ENCODE data around the gene TM9SF2.
"Not testable (repeated sequence)": the region's sequence is repeated elsewhere in the genome, so short reads cannot be mapped to it uniquely, and the experiment has no call there.

The TM9SF2 gene

GRCh38 chr13:99501184-99501847 is at the start of gene TM9SF2:
TM9SF2 (plus strand) TSS chr13:99501472; CDS start chr13:99501607, 135 bp downstream.
- peak within 1 kb of the TSS; percentile 94 for H3K4me3 ChIP-seq (ENCODE audit: low read length)
- no peaks in the 10 kb centered on the region for H3K27me3 ChIP-seq (ENCODE audit: control insufficient read depth, insufficient read depth, low read length)
- H3K27ac ChIP-seq (ENCODE audit: low read length), result peak within 1 kb of the TSS; percentile 61
- H3K9me3 ChIP-seq (ENCODE audit: control insufficient read depth, low read depth, low read length), result no peaks in the 10 kb centered on the region
- H3K4me1 ChIP-seq (ENCODE audit: control insufficient read depth, low read depth, low read length), result peaks cover 17% of the 10 kb centered on the region
- H3K36me3 ChIP-seq (ENCODE audit: control insufficient read depth, low read depth, low read length), result no peaks in the 10 kb centered on the region
- peak within 1 kb of the TSS; percentile 79 for H3K9ac ChIP-seq (ENCODE audit: low read length)

- Histone ChIP-seq H3K27me3 (ENCODE audit: control insufficient read depth, insufficient read depth, low read length) (no peaks in the 10 kb centered on the region), H3K4me3 (ENCODE audit: low read length) (no peak overlapping the region), H3K36me3 (ENCODE audit: control insufficient read depth, low read depth, low read length) (no peaks in the 10 kb centered on the region), H3K4me1 (ENCODE audit: control insufficient read depth, low read depth, low read length) (no peaks in the 10 kb centered on the region), H3K9ac (ENCODE audit: low read length) (no peak overlapping the region), H3K9me3 (ENCODE audit: control insufficient read depth, low read depth, low read length) (no peaks in the 10 kb centered on the region), H3K27ac (ENCODE audit: low read length) (no peak overlapping the region)
Observed at GRCh38 chr13:99454518-99455183, 46.6 kb upstream of the TM9SF2 start.

- Histone ChIP-seq H3K4me3 (ENCODE audit: low read length) (no peak overlapping the region), H3K27me3 (ENCODE audit: control insufficient read depth, insufficient read depth, low read length) (no peaks in the 10 kb centered on the region), H3K36me3 (ENCODE audit: control insufficient read depth, low read depth, low read length) (no peaks in the 10 kb centered on the region), H3K27ac (ENCODE audit: low read length) (no peak overlapping the region), H3K4me1 (ENCODE audit: control insufficient read depth, low read depth, low read length) (no peaks in the 10 kb centered on the region), H3K9me3 (ENCODE audit: control insufficient read depth, low read depth, low read length) (no peaks in the 10 kb centered on the region), H3K9ac (ENCODE audit: low read length) (no peak overlapping the region)
Observed at GRCh38 chr13:99459099-99459850, 42.0 kb upstream of the TM9SF2 start.

- not testable (repeated sequence) for H3K4me3 ChIP-seq (ENCODE audit: low read length); H3K9ac ChIP-seq (ENCODE audit: low read length); H3K9me3 ChIP-seq (ENCODE audit: control insufficient read depth, low read depth, low read length); H3K36me3 ChIP-seq (ENCODE audit: control insufficient read depth, low read depth, low read length); H3K27ac ChIP-seq (ENCODE audit: low read length); H3K4me1 ChIP-seq (ENCODE audit: control insufficient read depth, low read depth, low read length); H3K27me3 ChIP-seq (ENCODE audit: control insufficient read depth, insufficient read depth, low read length)
Observed at GRCh38 chr13:99460802-99461201, 40.5 kb upstream of the TM9SF2 start.

DNA sequence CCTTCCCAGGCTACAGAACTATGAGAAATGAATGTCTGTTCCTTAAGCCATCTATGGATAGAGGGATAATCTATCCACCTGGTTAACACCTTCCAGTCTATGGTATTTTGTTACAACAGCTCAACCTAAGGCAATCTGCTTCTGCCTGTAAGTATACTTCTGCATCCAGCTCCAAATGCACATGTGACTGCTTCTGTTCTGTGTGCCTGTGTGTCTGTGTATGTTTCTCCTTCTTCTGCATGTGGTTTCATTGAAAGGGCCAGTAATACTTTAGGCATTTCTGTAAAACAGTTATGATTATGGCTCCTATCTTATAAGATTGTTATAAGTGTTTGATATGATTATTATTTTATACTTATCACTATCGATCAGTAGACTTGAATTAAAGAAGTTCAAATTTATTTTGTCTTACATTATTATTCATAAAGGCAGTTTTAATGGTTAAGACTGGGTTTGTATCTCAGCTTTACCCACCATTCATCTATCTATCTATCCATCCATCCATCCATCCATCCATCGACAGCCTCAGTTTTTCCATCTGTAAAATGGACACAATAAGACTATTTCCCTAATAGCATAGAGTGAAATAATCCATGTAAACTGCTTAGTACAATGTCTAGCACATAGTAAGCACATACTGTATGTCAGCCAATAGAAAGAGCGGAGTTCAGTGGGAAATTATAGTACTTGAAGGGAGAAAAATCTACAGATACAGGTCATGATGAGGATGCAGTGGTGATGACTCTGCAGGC is 37.5 kb upstream of the TM9SF2 start:
- Histone ChIP-seq H3K4me3 (ENCODE audit: low read length) (no peak overlapping the region), H3K9me3 (ENCODE audit: control insufficient read depth, low read depth, low read length) (no peaks in the 10 kb centered on the region), H3K4me1 (ENCODE audit: control insufficient read depth, low read depth, low read length) (peaks cover 1% of the 10 kb centered on the region), H3K27ac (ENCODE audit: low read length) (no peak overlapping the region), H3K27me3 (ENCODE audit: control insufficient read depth, insufficient read depth, low read length) (no peaks in the 10 kb centered on the region), H3K36me3 (ENCODE audit: control insufficient read depth, low read depth, low read length) (no peaks in the 10 kb centered on the region), H3K9ac (ENCODE audit: low read length) (no peak overlapping the region)

DNA sequence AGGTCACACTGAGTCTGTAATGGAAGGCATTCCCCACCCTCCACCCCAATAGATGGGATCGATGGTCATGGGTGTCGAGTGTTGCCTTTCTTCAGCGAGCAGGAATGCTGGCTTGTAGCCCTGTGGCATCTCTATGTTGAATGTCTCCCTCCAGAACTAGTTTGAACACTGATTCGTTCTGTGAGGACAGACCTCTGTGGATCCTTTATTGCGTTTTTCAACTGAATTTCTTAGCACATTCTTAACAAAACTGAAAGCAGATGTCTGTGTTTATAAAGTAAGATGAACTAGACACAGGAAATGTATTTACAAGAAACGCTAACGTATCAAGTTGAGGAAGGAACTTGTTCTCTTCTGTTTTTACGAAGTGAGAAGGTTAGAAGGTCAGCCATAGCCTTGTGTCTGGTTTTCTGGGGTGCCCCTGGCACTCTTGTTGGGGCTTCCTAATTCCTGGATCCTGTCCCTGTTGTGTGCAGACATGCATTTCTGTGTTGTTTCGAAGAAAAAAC is 36.8 kb upstream of the TM9SF2 start:
- Histone ChIP-seq H3K4me3 (ENCODE audit: low read length) (no peak overlapping the region), H3K9me3 (ENCODE audit: control insufficient read depth, low read depth, low read length) (no peaks in the 10 kb centered on the region), H3K36me3 (ENCODE audit: control insufficient read depth, low read depth, low read length) (no peaks in the 10 kb centered on the region), H3K27ac (ENCODE audit: low read length) (no peak overlapping the region), H3K9ac (ENCODE audit: low read length) (no peak overlapping the region), H3K4me1 (ENCODE audit: control insufficient read depth, low read depth, low read length) (peaks cover 7% of the 10 kb centered on the region), H3K27me3 (ENCODE audit: control insufficient read depth, insufficient read depth, low read length) (no peaks in the 10 kb centered on the region)

- no peaks in the 10 kb centered on the region for H3K36me3 ChIP-seq (ENCODE audit: control insufficient read depth, low read depth, low read length)
- H3K4me1 ChIP-seq (ENCODE audit: control insufficient read depth, low read depth, low read length), result peaks cover 7% of the 10 kb centered on the region
- no peaks in the 10 kb centered on the region for H3K27me3 ChIP-seq (ENCODE audit: control insufficient read depth, insufficient read depth, low read length)
- no peak overlapping the region for H3K4me3 ChIP-seq (ENCODE audit: low read length)
- no peaks in the 10 kb centered on the region for H3K9me3 ChIP-seq (ENCODE audit: control insufficient read depth, low read depth, low read length)
- no peak overlapping the region for H3K27ac ChIP-seq (ENCODE audit: low read length)
- no peak overlapping the region for H3K9ac ChIP-seq (ENCODE audit: low read length)
Observed at GRCh38 chr13:99465454-99465853, 35.8 kb upstream of the TM9SF2 start.

DNA sequence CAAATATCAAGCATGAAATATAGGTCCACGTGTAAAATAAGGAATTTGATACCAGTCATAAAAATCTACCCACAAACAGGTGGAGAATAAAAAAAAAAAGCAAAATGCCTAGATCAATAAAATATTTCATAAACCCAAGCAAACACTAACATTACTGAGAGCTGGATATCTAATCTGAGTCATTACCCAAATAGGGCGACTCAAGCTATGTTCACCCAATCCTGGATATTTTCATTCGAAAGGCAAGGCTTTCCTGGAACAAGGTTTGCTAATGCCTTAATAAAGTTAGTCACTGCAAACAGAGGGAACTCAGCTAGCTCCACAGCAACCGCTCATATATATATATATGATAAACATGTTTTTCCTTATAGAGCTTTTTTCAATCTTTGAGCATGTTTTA is 33.5 kb upstream of the TM9SF2 start:
- H3K36me3 ChIP-seq (ENCODE audit: control insufficient read depth, low read depth, low read length), result no peaks in the 10 kb centered on the region
- peaks cover 12% of the 10 kb centered on the region for H3K4me1 ChIP-seq (ENCODE audit: control insufficient read depth, low read depth, low read length)
- no peak overlapping the region for H3K4me3 ChIP-seq (ENCODE audit: low read length)
- H3K9me3 ChIP-seq (ENCODE audit: control insufficient read depth, low read depth, low read length), result no peaks in the 10 kb centered on the region
- no peak overlapping the region for H3K27ac ChIP-seq (ENCODE audit: low read length)
- H3K27me3 ChIP-seq (ENCODE audit: control insufficient read depth, insufficient read depth, low read length), result no peaks in the 10 kb centered on the region
- H3K9ac ChIP-seq (ENCODE audit: low read length), result no peak overlapping the region

DNA sequence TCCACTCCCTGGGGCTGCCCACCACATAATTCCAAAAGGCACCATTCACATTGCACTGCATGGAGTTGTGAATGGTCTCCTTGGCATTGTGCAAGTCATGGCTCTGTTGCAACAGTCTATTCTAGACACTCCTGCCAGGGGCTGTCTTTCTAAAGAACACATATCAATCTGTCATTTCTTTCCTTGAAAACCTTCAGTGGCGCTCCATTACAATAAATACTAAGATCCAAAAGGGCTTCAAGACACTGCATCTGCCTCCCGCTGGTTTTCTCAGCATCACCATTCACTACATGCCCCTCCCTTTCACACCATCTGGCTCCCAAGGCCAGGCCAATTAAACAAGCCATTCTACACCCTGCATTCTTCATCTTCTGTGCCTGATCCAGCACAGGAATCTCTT is 32.2 kb upstream of the TM9SF2 start:
- H3K4me1 ChIP-seq (ENCODE audit: control insufficient read depth, low read depth, low read length), result peaks cover 12% of the 10 kb centered on the region
- no peaks in the 10 kb centered on the region for H3K36me3 ChIP-seq (ENCODE audit: control insufficient read depth, low read depth, low read length)
- no peak overlapping the region for H3K4me3 ChIP-seq (ENCODE audit: low read length)
- no peak overlapping the region for H3K9ac ChIP-seq (ENCODE audit: low read length)
- no peaks in the 10 kb centered on the region for H3K9me3 ChIP-seq (ENCODE audit: control insufficient read depth, low read depth, low read length)
- H3K27me3 ChIP-seq (ENCODE audit: control insufficient read depth, insufficient read depth, low read length), result no peaks in the 10 kb centered on the region
- H3K27ac ChIP-seq (ENCODE audit: low read length), result no peak overlapping the region

- H3K4me1 ChIP-seq (ENCODE audit: control insufficient read depth, low read depth, low read length), result peaks cover 12% of the 10 kb centered on the region
- H3K9ac ChIP-seq (ENCODE audit: low read length), result no peak overlapping the region
- no peaks in the 10 kb centered on the region for H3K36me3 ChIP-seq (ENCODE audit: control insufficient read depth, low read depth, low read length)
- H3K27ac ChIP-seq (ENCODE audit: low read length), result no peak overlapping the region
- H3K4me3 ChIP-seq (ENCODE audit: low read length), result no peak overlapping the region
- no peaks in the 10 kb centered on the region for H3K9me3 ChIP-seq (ENCODE audit: control insufficient read depth, low read depth, low read length)
- H3K27me3 ChIP-seq (ENCODE audit: control insufficient read depth, insufficient read depth, low read length), result no peaks in the 10 kb centered on the region
Observed at GRCh38 chr13:99470027-99470426, 31.2 kb upstream of the TM9SF2 start.
